Epithelial cell of prostate (primary cell): ENCODE measurements around the gene PLS3.
A peak's percentile ranks its signal among the peaks of the same experiment; 100 is the strongest.
"Not testable (repeated sequence)": the region's sequence is repeated elsewhere in the genome, so short reads cannot be mapped to it uniquely, and the experiment has no call there.

Source experiments
- DNase-seq: peaks from one replicate; pipeline ENCODE4 v3.0.0-alpha.2; 2011; ENCODE audit warnings: low read depth, low spot score
- H3K27ac ChIP-seq: fragments of 450-650 bp; 2 replicates; pipeline ENCODE4 v1.5.1; 2017; ENCODE audit warnings: mild to moderate bottlenecking

PLS3 gene

GRCh38 chrX:115602729-115603389, 41.9 kb downstream of the PLS3 start:
- peak overlapping the region; percentile 77 for H3K27ac ChIP-seq

DNA sequence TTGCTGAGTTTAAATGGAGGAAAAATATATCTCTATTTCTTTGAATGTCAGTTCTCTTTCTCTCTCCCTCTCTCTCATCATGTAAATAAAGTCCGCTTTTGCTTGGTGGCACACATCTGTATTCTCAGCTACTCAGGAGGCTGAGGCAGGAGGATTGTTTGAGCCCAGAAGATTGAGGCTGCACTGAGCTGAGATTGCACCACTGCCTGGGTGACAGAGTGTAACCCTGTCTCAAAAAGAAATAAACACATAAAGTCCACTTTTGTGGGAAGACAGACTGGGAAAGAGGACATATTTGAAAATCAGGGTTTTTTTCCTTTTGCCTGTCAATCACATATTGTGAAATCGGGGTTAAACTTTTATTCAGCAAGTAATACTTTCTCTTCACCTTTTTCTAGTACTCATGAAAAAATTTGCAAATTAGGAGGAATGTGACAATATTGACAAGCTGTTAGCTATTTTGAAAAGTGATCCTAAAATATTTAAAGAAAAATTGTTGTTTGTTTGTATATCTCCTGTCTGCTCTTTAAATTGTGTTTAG, 42.6 kb downstream of the PLS3 start:
- no peak for DNase-seq
- peak overlapping the region; percentile 77 for H3K27ac ChIP-seq

More at GRCh38 chrX:115602729-115603389, 41.9 kb downstream of the PLS3 start:
- no peak for DNase-seq

GRCh38 chrX:115606861-115607260, 45.9 kb downstream of the PLS3 start:
- DNase-seq = no peak
- H3K27ac ChIP-seq = no peak overlapping the region

DNA sequence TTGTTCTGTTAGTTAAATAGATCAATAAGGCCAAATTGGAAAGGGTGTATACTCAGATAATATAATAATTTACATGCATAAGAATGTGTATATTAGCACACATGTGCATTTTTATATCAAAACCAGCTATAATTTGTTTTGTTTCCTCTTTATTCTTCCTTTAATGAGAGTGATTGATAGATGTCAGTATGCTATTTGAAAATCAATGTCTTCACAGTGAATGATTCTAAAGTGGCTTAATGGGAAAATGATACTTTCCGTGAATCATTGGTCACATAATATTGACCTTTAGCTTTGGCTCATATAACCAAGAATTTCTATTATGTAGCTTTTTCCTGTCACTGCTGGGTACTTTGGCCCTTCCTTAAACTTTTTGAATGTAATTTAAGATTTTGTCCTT, 48.6 kb downstream of the PLS3 start:
- no peak for DNase-seq
- H3K27ac ChIP-seq = no peak overlapping the region

DNA sequence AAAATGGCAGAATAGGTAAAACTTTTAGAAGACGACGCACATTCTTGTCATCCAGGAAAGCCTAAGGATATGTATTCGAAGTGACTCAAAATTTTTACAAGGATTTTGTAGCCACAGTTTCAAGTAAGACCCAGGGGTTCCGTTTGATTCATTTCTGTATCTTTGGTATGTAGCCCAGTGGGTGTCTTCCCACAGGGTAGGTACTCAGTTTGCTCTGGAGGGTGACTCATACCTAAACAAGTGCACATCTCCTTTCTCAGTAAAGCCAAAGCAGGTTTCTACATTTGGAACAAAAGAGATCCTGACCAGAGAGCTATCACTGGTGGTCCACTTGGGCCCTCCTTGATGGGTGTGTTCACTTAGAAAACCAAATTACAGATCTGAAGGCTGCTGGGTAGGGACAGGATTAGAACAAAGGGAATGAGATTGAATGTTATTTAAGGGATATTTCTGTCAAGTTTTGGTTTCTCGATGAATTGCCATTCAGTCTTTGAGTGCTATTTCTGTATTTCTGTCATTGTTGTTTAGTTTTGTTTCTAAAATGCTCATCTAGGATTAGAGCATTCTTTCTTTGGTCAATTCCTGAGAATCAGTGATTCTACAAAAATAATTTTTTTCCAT, 56.1 kb downstream of the PLS3 start:
- peak overlapping the region; percentile 72 for H3K27ac ChIP-seq
- peak; percentile 57 for DNase-seq

DNA sequence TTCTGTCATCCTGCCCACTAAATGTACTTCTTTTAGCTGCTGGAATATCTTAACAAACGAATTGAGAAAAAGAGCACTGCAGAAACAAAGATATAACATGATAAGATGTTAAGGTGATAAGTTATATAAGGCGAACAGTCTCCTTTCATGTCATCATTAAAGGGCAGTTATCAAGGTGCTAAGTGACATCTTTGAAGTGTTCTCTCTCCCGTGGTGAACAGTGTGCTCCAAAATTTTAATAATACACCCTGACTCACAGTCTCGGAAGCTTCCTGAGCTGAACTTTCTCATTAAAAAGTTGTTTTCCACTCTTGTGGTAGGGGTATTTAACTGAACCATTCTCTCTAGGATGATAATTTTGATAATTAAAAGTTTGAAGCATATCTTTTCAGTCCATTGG, 61.6 kb downstream of the PLS3 start:
- no peak overlapping the region for H3K27ac ChIP-seq
- no peak for DNase-seq

DNA sequence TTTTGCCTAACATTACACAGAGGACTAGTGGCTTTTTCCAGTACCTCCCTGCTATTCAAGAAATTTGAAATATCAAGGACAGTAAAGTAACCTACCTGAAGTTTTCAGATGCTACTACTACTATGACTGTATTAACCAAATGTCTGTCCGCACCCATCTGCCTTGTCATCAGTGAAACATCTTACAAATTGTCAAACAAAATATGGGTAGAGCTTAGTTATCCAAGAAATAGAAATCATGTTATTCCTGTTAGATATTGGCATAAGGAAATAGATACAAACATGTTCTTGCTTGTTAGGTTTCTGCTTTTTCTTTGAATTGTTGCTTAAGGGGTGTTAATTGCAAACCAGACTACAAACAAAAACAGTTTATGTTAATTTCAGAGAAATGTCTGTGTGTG, 63.9 kb downstream of the PLS3 start:
- peak overlapping the region; percentile 55 for H3K27ac ChIP-seq
- DNase-seq = no peak

DNA sequence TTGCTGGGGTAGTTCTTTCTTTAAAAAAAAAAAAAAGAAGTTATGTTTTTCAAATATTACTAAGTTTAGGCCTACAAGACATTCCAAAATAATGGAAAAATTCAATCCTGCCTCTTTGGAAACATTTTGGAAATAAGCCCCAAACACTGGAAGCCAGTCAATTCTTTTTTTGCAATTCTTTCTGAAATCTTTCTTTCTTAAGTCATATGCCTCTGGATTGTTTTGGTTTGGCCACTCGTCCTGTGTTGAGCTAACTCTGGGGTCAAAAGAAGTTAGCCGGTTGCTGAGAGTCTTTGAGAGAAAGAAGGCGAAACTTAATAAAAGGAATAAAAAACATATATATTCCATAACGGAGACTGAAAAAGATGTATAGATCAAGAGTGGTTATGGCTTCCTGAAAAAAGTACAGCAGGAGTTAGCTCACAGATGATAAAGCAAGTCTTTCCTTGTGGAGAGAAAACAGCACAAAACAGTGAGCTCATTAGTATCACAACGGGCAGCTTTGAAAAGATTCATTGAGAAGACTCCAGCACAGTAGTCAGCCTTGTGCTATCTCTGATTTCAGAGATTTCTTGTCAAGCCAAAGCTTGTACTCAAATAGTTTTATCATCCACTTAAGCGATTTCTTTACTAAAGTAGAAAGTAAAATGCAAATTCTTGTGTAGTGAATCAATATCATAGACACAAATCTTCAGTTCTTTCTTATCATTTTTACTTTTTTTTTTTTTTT, 64.8 kb downstream of the PLS3 start:
- DNase-seq = no peak
- peak overlapping the region; percentile 55 for H3K27ac ChIP-seq

DNA sequence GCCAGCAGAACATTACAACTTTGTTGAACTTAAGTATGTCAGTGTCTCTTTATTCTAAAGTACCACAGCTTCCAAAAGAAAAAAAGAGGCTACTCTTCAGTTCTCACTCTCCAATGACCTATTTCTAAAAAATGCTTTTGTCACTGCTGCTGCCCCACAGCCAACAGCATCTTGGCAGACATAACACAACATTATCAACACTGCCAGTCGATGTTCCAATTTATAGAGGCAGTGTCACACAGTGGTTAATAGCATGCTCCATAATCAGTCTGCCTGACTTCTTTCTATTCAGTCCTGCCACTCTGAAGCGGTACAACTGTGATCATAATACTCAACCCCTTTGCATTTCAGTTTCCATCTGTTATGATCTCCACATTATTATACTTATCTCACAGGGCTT, 69.2 kb downstream of the PLS3 start:
- no peak for DNase-seq
- H3K27ac ChIP-seq = no peak overlapping the region

GRCh38 chrX:115632455-115632854, 71.5 kb downstream of the PLS3 start:
- H3K27ac ChIP-seq = no peak overlapping the region
- DNase-seq = no peak

DNA sequence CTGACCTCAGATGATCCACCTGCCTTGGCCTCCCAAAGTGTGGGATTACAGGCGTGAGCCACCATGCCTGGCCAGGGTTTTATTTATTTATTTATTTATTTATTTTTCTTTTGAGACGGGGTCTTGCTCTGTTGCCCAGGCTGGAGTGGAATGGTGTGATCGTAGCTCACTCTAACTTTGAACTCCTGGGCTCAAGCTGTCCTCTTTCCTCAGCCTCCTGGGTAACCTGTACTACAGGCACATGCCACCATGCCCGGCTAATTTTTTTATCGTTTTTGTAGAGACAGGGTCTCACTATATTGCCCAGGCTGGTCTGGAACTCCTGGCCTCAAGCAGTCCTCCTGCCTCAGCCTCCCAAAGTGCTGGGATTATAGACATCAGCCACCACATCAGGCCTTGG, 72.4 kb downstream of the PLS3 start:
- not testable (repeated sequence) for H3K27ac ChIP-seq, DNase-seq

- H3K27ac ChIP-seq = no peak overlapping the region
- DNase-seq = no peak
Observed at GRCh38 chrX:115639334-115639880, 78.4 kb downstream of the PLS3 start.

GRCh38 chrX:115642311-115642710, 81.3 kb downstream of the PLS3 start:
- DNase-seq = no peak
- H3K27ac ChIP-seq = peak overlapping the region; percentile 12

DNA sequence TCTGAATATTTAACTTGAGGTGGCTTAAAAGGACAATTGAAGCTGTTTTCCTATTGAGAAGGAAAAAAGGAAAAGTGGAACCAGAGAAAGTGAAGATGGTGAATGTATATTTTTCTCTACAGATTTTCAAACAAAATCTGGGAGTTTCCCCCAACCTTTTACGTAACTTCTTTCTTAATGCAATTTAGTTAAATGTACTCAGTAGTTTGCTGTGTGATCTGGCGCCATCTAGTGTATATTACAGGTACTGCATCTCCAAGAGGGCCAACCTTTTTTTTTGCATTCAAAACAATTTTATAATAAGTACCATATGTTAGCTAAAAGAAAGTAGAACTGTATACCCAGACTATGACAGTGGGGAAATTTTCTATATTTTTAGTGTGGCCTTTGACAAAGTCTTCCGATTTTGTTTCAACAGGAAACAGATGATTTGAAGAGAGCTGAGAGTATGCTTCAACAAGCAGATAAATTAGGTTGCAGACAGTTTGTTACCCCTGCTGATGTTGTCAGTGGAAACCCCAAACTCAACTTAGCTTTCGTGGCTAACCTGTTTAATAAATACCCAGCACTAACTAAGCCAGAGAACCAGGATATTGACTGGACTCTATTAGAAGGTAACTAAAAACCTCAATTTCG, 82.0 kb downstream of the PLS3 start:
- no peak for DNase-seq
- peak overlapping the region; percentile 12 for H3K27ac ChIP-seq

DNA sequence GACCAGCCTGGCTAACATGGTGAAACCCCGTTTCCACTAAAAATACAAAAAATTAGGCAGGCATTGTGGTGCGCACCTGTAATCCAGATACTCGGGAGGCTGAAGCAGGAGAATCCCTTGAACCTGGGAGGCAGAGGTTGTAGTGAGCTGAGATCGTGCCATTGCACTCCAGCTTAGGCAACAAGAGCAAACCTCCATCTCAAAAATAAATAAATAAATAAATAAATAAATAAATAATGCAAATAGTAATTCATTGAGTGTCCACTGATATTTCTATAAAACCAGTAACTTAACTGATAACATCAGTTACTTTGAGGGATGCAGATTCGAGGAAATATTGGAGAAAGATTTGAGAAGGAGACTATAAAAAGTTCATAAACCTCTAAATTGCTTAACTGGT, 83.4 kb downstream of the PLS3 start:
- not testable (repeated sequence) for H3K27ac ChIP-seq, DNase-seq

- DNase-seq = peak; percentile 0
- peak overlapping the region; percentile 69 for H3K27ac ChIP-seq
Observed at GRCh38 chrX:115649461-115650063, 88.6 kb downstream of the PLS3 start.

DNA sequence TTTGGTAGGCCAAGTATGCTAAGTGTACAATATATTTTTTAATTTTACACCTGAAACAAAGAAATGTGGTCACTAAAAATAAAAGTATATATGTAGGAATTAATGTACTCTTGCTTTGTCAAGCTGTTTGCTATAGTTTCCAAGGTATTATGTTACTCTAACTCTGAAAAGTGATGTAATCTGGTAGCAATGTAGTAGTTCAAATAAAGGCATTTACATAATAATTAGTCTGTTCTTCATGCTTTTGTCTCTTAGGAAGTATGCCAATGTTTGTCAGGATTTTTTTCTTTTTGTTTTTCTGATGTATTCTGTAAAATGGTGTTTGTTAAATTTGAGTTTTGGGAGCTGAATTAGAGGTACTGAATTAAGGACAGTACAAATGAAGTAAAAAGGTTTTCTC, 89.5 kb downstream of the PLS3 start:
- peak overlapping the region; percentile 69 for H3K27ac ChIP-seq
- no peak for DNase-seq

- peak overlapping the region; percentile 69 for H3K27ac ChIP-seq
- no peak for DNase-seq
Observed at GRCh38 chrX:115650916-115651315, 89.9 kb downstream of the PLS3 start.

- no peak overlapping the region for H3K27ac ChIP-seq
- DNase-seq = no peak
Observed at GRCh38 chrX:115652221-115652620, 91.2 kb downstream of the PLS3 start.

DNA sequence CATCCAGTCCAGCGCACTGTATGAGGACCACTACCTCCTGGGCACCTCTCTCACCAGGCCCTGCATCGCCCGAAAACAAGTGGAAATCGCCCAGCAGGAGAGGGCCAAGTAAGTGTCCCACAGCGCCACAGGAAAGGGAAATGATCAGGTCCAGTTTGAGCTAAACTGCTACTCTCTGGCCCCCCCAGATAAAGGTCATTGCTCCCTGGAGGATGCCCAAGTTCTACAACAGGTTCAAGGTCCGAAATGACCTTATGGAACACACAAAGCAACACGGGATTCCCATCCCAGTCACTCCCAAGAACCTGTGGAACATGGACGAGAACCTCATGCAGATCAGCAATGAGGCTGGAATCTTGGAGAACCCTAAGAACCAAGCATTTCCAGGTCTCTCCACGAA, 104.1 kb downstream of the PLS3 start:
- no peak overlapping the region for H3K27ac ChIP-seq
- no peak for DNase-seq
